ENCODE data around the gene SLC6A3. TPM values are rescaled to one million over a fixed set of nuclear protein-coding genes. Genes with fewer than 3 reads are reported as not detected.

Gene SLC6A3
- total and polyA plus RNA-seq, 2 donors (not counting 3 experiments of a cell fraction or from before 2014, with no cell fraction given), result not detected

DNA sequence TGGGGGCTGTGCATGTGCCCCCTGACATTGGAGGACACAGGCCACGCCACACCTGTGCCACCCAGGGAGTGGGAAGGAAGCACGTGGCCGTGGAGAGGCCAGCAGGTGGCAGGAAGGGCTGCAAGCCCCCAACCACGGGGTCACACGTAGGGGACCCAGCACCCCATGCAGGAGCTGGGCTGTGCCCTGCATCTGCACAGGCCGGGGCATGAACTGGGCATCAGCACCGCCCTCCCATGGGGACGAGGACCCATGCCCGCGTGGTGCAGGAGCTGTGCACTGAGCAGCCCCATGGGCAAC is 86.6 kb downstream of the SLC6A3 start:
- Histone ChIP-seq H3K4me3 (replicated peaks in 1 of 3; ENCODE audit: insufficient read depth in 1 of 3, low read depth in 1 of 3, low read length in 3 of 3) (no peak overlapping the region), H3K4me2 (ENCODE audit: insufficient read depth, low read length) (no peak overlapping the region), H3K9ac (replicated peaks; ENCODE audit: extremely low read depth, insufficient read depth, low read length) (no peak overlapping the region), H3K27ac (ENCODE audit: insufficient read depth, low read depth, low read length) (no peak overlapping the region), H3K9me1 (replicated peaks; ENCODE audit: control insufficient read depth, extremely low read depth, insufficient read depth, low read length) (no peaks in the 10 kb centered on the region), H3K27me3 (ENCODE audit: control insufficient read depth in 2 of 2, insufficient read depth in 2 of 2, low read length in 2 of 2) (peaks cover 2 to 5% of the 10 kb centered on the region in 2 experiments), H2AFZ (ENCODE audit: low read depth, low read length) (no peak overlapping the region), H3K4me1 (ENCODE audit: control insufficient read depth, extremely low read depth, insufficient read depth, low read length) (no peaks in the 10 kb centered on the region), H4K20me1 (replicated peaks; ENCODE audit: control insufficient read depth, extremely low read depth, insufficient read depth, low read length) (no peaks in the 10 kb centered on the region), H3K9me3 (replicated peaks; ENCODE audit: control insufficient read depth, insufficient read depth, low read length) (no peaks in the 10 kb centered on the region), H3K36me3 (ENCODE audit: control insufficient read depth in 2 of 2, extremely low read depth in 1 of 2, insufficient read depth in 2 of 2, low read length in 2 of 2) (no peaks in the 10 kb centered on the region), H3K79me2 (ENCODE audit: control insufficient read depth, insufficient read depth, low read length) (no peaks in the 10 kb centered on the region)
- FAIRE-seq (no peak), DNase-seq (ENCODE audit: low read depth, low spot score) (no peak)
- dilution Hi-C loops (cut with MboI; ENCODE audit: extremely low pct_ligation_motif_present, low sequenced_read_pairs), result no loop called here
- CTCF ChIA-PET, result no interaction called here
- no TSS peak for BruUV-seq (replicated peaks)
- POLR2A ChIA-PET, result no interaction called here
- intact Hi-C loops (cut with micrococcal nuclease), result no loop called here
- TF ChIP-seq, protein P1, sequence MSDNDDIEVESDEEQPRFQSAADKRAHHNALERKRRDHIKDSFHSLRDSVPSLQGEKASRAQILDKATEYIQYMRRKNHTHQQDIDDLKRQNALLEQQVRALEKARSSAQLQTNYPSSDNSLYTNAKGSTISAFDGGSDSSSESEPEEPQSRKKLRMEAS (IDR thresholded peaks at IDR 0.05; ENCODE audit: insufficient read depth, insufficient read length), result no peak

DNA sequence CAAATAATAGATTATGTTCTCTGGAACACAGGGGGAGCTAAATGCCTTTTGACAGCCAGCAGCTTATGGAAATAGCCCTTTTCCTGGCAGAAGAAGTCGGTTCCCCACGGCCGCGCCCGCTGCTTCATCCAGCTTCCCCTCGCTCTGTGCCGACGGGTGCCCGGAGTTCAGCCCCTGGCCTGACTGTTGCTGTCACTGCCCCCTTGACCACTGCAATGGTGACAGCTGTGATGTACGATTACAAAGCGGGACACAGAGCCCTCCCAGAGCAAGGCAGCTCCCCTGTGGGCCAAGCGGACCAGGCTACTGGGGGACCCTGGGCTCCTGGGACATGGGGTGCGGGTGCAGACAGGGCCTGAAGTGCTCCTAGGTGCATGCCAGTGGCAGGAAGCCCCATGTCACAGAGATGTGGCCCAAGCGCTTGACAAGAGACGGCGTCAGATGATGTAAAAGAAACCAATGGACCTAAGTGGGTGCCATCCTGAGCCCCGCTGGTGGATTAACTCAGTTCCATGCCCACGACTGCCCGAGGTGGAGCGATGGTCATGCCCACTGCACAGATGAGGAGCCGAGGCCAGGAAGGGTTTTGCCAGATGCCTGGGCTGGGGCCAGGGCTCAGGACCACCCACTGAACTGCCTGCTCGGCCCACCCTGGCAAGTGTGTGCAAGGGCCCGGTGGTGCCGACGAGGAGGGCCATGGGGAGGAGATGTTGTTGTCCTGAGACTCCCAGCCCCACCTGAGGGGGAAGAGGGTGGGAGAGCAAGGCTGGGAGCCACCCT is 87.1 kb downstream of the SLC6A3 start:
- H4K20me1 ChIP-seq (replicated peaks; ENCODE audit: control insufficient read depth, extremely low read depth, insufficient read depth, low read length), result no peaks in the 10 kb centered on the region
- ChIA-PET CTCF (no interaction called here), POLR2A (no interaction called here)
- no peaks in the 10 kb centered on the region for H3K36me3 ChIP-seq (ENCODE audit: control insufficient read depth in 2 of 2, extremely low read depth in 1 of 2, insufficient read depth in 2 of 2, low read length in 2 of 2)
- intact Hi-C loops (cut with micrococcal nuclease), result no loop called here
- dilution Hi-C loops (cut with MboI; ENCODE audit: extremely low pct_ligation_motif_present, low sequenced_read_pairs), result no loop called here
- DNase-seq (ENCODE audit: low read depth, low spot score), result no peak
- H3K9me1 ChIP-seq (replicated peaks; ENCODE audit: control insufficient read depth, extremely low read depth, insufficient read depth, low read length), result no peaks in the 10 kb centered on the region
- H2AFZ ChIP-seq (ENCODE audit: low read depth, low read length), result no peak overlapping the region
- no peaks in the 10 kb centered on the region for H3K9me3 ChIP-seq (replicated peaks; ENCODE audit: control insufficient read depth, insufficient read depth, low read length)
- no peak overlapping the region for H3K4me3 ChIP-seq (replicated peaks in 1 of 3; ENCODE audit: insufficient read depth in 1 of 3, low read depth in 1 of 3, low read length in 3 of 3)
- FAIRE-seq, result no peak
- no peak overlapping the region for H3K27ac ChIP-seq (ENCODE audit: insufficient read depth, low read depth, low read length)
- peaks cover 2 to 5% of the 10 kb centered on the region in 2 experiments for H3K27me3 ChIP-seq (ENCODE audit: control insufficient read depth in 2 of 2, insufficient read depth in 2 of 2, low read length in 2 of 2)
- no peaks in the 10 kb centered on the region for H3K4me1 ChIP-seq (ENCODE audit: control insufficient read depth, extremely low read depth, insufficient read depth, low read length)
- TF ChIP-seq, protein P1 (IDR thresholded peaks at IDR 0.05; ENCODE audit: insufficient read depth, insufficient read length), result no peak
- TF ChIP-seq POLR2A (IDR thresholded peaks at IDR 0.05; ENCODE audit: low read depth, low read length) (no peak), MYC (IDR thresholded peaks at IDR 0.05; ENCODE audit: low read depth, low read length) (no peak), CTCF (IDR thresholded peaks at IDR 0.05; ENCODE audit: extremely low read depth in 1 of 2, insufficient read depth in 1 of 2, low read depth in 1 of 2, low read length in 2 of 2) (no peak), FOS (IDR thresholded peaks at IDR 0.05; ENCODE audit: borderline replicate concordance, insufficient read depth, low read length) (no peak)
- no peaks in the 10 kb centered on the region for H3K79me2 ChIP-seq (ENCODE audit: control insufficient read depth, insufficient read depth, low read length)
- no peak overlapping the region for H3K9ac ChIP-seq (replicated peaks; ENCODE audit: extremely low read depth, insufficient read depth, low read length)
- H3K4me2 ChIP-seq (ENCODE audit: insufficient read depth, low read length), result no peak overlapping the region
- BruUV-seq (replicated peaks), result no TSS peak
